Caco-2 (cell line): ENCODE results near the gene ZNF710. TPM values are rescaled to one million over a fixed set of nuclear protein-coding genes. Genes with fewer than 3 reads are reported as not detected.

ENCODE experiments used
- BruUV-seq: library from RNA; stranded (reverse); fragments of 400-500 nt; replicated peaks from 2 replicates; lab custom pipeline; 2021; lab: Mats Ljungman, UMichigan
- CTCF ChIA-PET: fragments of 300-600 bp; sonication (Branson Sonifier 250); formaldehyde crosslinking; loops from one replicate; lab custom pipeline; 2022; ENCODE audit warnings: antibody characterized with exemption; lab: Charles Lee
- POLR2A ChIA-PET: fragments of 300-600 bp; sonication (Branson Sonifier 250); formaldehyde crosslinking; loops from one replicate; lab custom pipeline; 2022; ENCODE audit warnings: antibody characterized with exemption; lab: Charles Lee
- DNase-seq, 2 experiments: peaks; one replicate each; pipeline versions ENCODE4 v3.0.0 to v3.0.0-alpha.2; 2020 to 2022
- H3K27me3 ChIP-seq: replicated peaks from 2 replicates; pipeline ENCODE4 v1.6.0; 2011; ENCODE audit warnings: low read length; ENCODE audit not compliant: control insufficient read depth, insufficient read depth
- H3K36me3 ChIP-seq: 2 replicates; pipeline ENCODE4 v1.5.1; 2011; ENCODE audit warnings: low read length; ENCODE audit not compliant: control insufficient read depth, insufficient read depth
- H3K4me1 ChIP-seq: fragments of 250-450 bp; sonication (Bioruptor Pico); 2 replicates; pipeline ENCODE4 v1.5.1; 2020; ENCODE audit warnings: mild to moderate bottlenecking
- H3K4me3 ChIP-seq: 2 replicates; pipeline ENCODE4 v1.5.1; 2011; ENCODE audit warnings: low read depth, mild to moderate bottlenecking, control low read depth, low read length
- H3K9me3 ChIP-seq: fragments of 250-450 bp; sonication (Bioruptor Pico); 2 replicates; pipeline ENCODE4 v1.5.1; 2020; ENCODE audit warnings: mild to moderate bottlenecking, moderate library complexity
- H3K27ac Mint-ChIP-seq: one replicate; pipeline ENCODE4 v1.8.0; 2022; ENCODE audit warnings: mixed read lengths; ENCODE audit not compliant: unreplicated experiment
- H3K27me3 Mint-ChIP-seq: one replicate; pipeline ENCODE4 v1.8.0; 2022; ENCODE audit warnings: mixed read lengths; ENCODE audit not compliant: insufficient read depth, unreplicated experiment
- H3K36me3 Mint-ChIP-seq: one replicate; pipeline ENCODE4 v1.8.0; 2022; ENCODE audit warnings: mild to moderate bottlenecking, mixed read lengths; ENCODE audit not compliant: insufficient read depth, unreplicated experiment
- H3K4me1 Mint-ChIP-seq: one replicate; pipeline ENCODE4 v1.8.0; 2022; ENCODE audit warnings: low read depth, mixed read lengths; ENCODE audit not compliant: unreplicated experiment
- H3K4me3 Mint-ChIP-seq: one replicate; pipeline ENCODE4 v1.8.0; 2022; ENCODE audit warnings: mild to moderate bottlenecking, moderate library complexity, mixed read lengths; ENCODE audit not compliant: unreplicated experiment
- H3K9me3 Mint-ChIP-seq: one replicate; pipeline ENCODE4 v1.8.0; 2022; ENCODE audit warnings: mixed read lengths; ENCODE audit not compliant: unreplicated experiment
- CTCF ChIP-seq, 2 experiments: fragments of 200-600 bp in 1 of 2; IDR thresholded peaks; 1 replicate in 1 of 2; 2 replicates in 1 of 2; pipeline versions ENCODE4 v1.5.1 to v1.8.0; 2011 to 2022; ENCODE audit warnings: antibody characterized with exemption in 1 of 2, control low read depth in 1 of 2, inconsistent platforms in 1 of 2, low read depth in 1 of 2, low read length in 1 of 2, mild to moderate bottlenecking in 1 of 2, moderate library complexity in 1 of 2; ENCODE audit not compliant: insufficient read depth in 1 of 2, severe bottlenecking in 1 of 2, unreplicated experiment in 1 of 2
- intact Hi-C: fragments of 100-400 bp; cut with micrococcal nuclease; formaldehyde crosslinking; loops from one replicate; pipeline ENCODE4 v1.10.0; 2022; ENCODE audit not compliant: unreplicated experiment
- total RNA-seq: library from RNA; stranded (reverse); gene quantifications from 2 replicates; pipeline ENCODE4 v1.2.3, GENCODE V29; 2022

Gene ZNF710
- total RNA-seq, 1 experiment from 2014 or later, result 21.4 TPM

- intact Hi-C loops, result loop anchor here (5.0 kb wide), 1 partner anchor 40 kb away; no protein-coding TSS in a partner anchor
- ChIA-PET CTCF (no interaction called here), POLR2A (no interaction called here)
Observed at GRCh38 chr15:90037511-90037860, 36.4 kb downstream of the ZNF710 start.

GRCh38 chr15:90037961-90038631 lies 37.0 kb downstream of the ZNF710 start:
- ChIA-PET POLR2A (no interaction called here), CTCF (interaction anchor here (0.6 kb wide), 1 partner anchor 196 kb away, joined by 4 read pairs; the partner anchor contains the start of gene CIB1)

More at GRCh38 chr15:90037511-90037860, 36.4 kb downstream of the ZNF710 start:
- no peaks in the 10 kb centered on the region for H3K36me3 Mint-ChIP-seq
- no peak for TF ChIP-seq CTCF (IDR thresholded peaks at IDR 0.05; ENCODE audit: insufficient read depth in 1 of 2, low read depth in 1 of 2, low read length in 1 of 2, severe bottlenecking in 1 of 2, unreplicated experiment in 1 of 2)
- H3K4me1 Mint-ChIP-seq, result peaks cover 20% of the 10 kb centered on the region
- H3K27me3 Mint-ChIP-seq, result no peaks in the 10 kb centered on the region
- no peak for DNase-seq
- no peaks in the 10 kb centered on the region for H3K9me3 Mint-ChIP-seq
- no TSS peak for BruUV-seq
- no peak overlapping the region for H3K27ac Mint-ChIP-seq
- Histone ChIP-seq H3K27me3 (no peaks in the 10 kb centered on the region), H3K9me3 (no peaks in the 10 kb centered on the region), H3K4me1 (peaks cover 24% of the 10 kb centered on the region), H3K36me3 (no peaks in the 10 kb centered on the region; the same call in 1 of the 2 replicates), H3K4me3 (no peak overlapping the region)
- H3K4me3 Mint-ChIP-seq, result no peak overlapping the region

GRCh38 chr15:90038632-90039095 lies 37.5 kb downstream of the ZNF710 start:
- no peak for TF ChIP-seq CTCF (IDR thresholded peaks at IDR 0.05; ENCODE audit: insufficient read depth in 1 of 2, low read depth in 1 of 2, low read length in 1 of 2, severe bottlenecking in 1 of 2, unreplicated experiment in 1 of 2)
- ChIA-PET CTCF (interaction anchor here (0.6 kb wide), 1 partner anchor 195 kb away, joined by 4 read pairs; the partner anchor contains the start of gene CIB1), POLR2A (no interaction called here)
- H3K9me3 Mint-ChIP-seq, result no peaks in the 10 kb centered on the region
- Histone ChIP-seq H3K4me3 (no peak overlapping the region), H3K4me1 (peaks cover 22% of the 10 kb centered on the region), H3K9me3 (no peaks in the 10 kb centered on the region), H3K27me3 (no peaks in the 10 kb centered on the region), H3K36me3 (no peaks in the 10 kb centered on the region; the same call in 1 of the 2 replicates)
- H3K4me3 Mint-ChIP-seq, result no peak overlapping the region
- H3K27me3 Mint-ChIP-seq, result no peaks in the 10 kb centered on the region
- peaks cover 4% of the 10 kb centered on the region for H3K36me3 Mint-ChIP-seq
- no TSS peak for BruUV-seq
- peaks cover 20% of the 10 kb centered on the region for H3K4me1 Mint-ChIP-seq
- H3K27ac Mint-ChIP-seq, result no peak overlapping the region
- intact Hi-C loops, result loop anchor here (5.0 kb wide), 1 partner anchor 41 kb away; no protein-coding TSS in a partner anchor
- peak in 1 of 2 experiments; percentile 41 for DNase-seq

More at GRCh38 chr15:90037961-90038631, 37.0 kb downstream of the ZNF710 start:
- H3K4me1 Mint-ChIP-seq, result peaks cover 20% of the 10 kb centered on the region
- H3K9me3 ChIP-seq, result no peaks in the 10 kb centered on the region
- no peak for DNase-seq
- no peaks in the 10 kb centered on the region for H3K36me3 Mint-ChIP-seq
- BruUV-seq, result no TSS peak
- H3K27ac Mint-ChIP-seq, result no peak overlapping the region
- peaks cover 24% of the 10 kb centered on the region for H3K4me1 ChIP-seq
- no peak overlapping the region for H3K4me3 Mint-ChIP-seq
- H3K4me3 ChIP-seq, result no peak overlapping the region
- H3K27me3 ChIP-seq, result no peaks in the 10 kb centered on the region
- no peaks in the 10 kb centered on the region for H3K27me3 Mint-ChIP-seq
- no peak for TF ChIP-seq CTCF (IDR thresholded peaks at IDR 0.05; ENCODE audit: insufficient read depth in 1 of 2, low read depth in 1 of 2, low read length in 1 of 2, severe bottlenecking in 1 of 2, unreplicated experiment in 1 of 2)
- intact Hi-C loops, result loop anchor here (5.0 kb wide), 1 partner anchor 41 kb away; no protein-coding TSS in a partner anchor
- H3K36me3 ChIP-seq, result no peaks in the 10 kb centered on the region; the same call in 1 of the 2 replicates
- H3K9me3 Mint-ChIP-seq, result no peaks in the 10 kb centered on the region
